Upper lobe of left lung (tissue), 6 donors: ENCODE measurements around the gene CDH11. TPM values are rescaled to one million over a fixed set of nuclear protein-coding genes. Genes with fewer than 3 reads are reported as not detected.

ENCODE experiments used
- ATAC-seq, 2 donors: fragments of 200-7000 bp; cut with Tn5 transposase; one replicate each; pipeline ENCODE4 v1.9.1; 2022; ENCODE audit warnings: mild to moderate bottlenecking in 2 of 2, moderate library complexity in 2 of 2; ENCODE audit not compliant: low FRiP score in 2 of 2
- DNase-seq, 2 donors: peaks; one replicate each; pipeline ENCODE4 v3.0.0-alpha.2; 2019 to 2020
- H3K27ac ChIP-seq, 4 donors: fragments of 200-600 bp; sonication (generic); one replicate each; pipeline ENCODE4 v1.5.1; 2016 to 2019
- H3K27me3 ChIP-seq, 4 donors: fragments of 200-600 bp; sonication (generic); one replicate each; pipeline ENCODE4 v1.5.1; 2017 to 2019
- H3K36me3 ChIP-seq, 4 donors: fragments of 200-600 bp; sonication (generic); one replicate each; pipeline ENCODE4 v1.5.1; 2016 to 2019
- H3K4me1 ChIP-seq, 4 donors: fragments of 200-600 bp; sonication (generic); one replicate each; pipeline ENCODE4 v1.5.1; 2018 to 2019
- H3K4me3 ChIP-seq, 4 donors: fragments of 200-600 bp; sonication (generic); one replicate each; pipeline ENCODE4 v1.5.1; 2017 to 2019; ENCODE audit warnings: mild to moderate bottlenecking in 2 of 4, moderate library complexity in 1 of 4
- H3K9me3 ChIP-seq, 4 donors: fragments of 200-600 bp; sonication (generic); one replicate each; pipeline ENCODE4 v1.5.1; 2018 to 2019
- CTCF ChIP-seq, 6 experiments: fragments of 450-650 bp in 4 of 6; fragments of 200-600 bp in 2 of 6; sonication (generic) in 2 of 6; IDR thresholded peaks; one replicate each; pipeline ENCODE4 v1.5.1; 2016 to 2019; ENCODE audit warnings: antibody characterized with exemption in 6 of 6
- EP300 ChIP-seq, 4 donors: sonication (generic); formaldehyde crosslinking; IDR thresholded peaks; one replicate each; pipeline ENCODE4 v1.5.1; 2017; ENCODE audit warnings: antibody characterized with exemption in 4 of 4, control low read depth in 2 of 4
- POLR2A ChIP-seq, 4 donors: fragments of 450-650 bp; IDR thresholded peaks; one replicate each; pipeline ENCODE4 v1.5.1; 2016 to 2017; ENCODE audit warnings: antibody characterized with exemption in 4 of 4, mild to moderate bottlenecking in 2 of 4
- POLR2AphosphoS5 ChIP-seq, 2 donors: sonication (generic); formaldehyde crosslinking; IDR thresholded peaks; one replicate each; pipeline ENCODE4 v1.5.1; 2017; ENCODE audit warnings: antibody characterized with exemption in 2 of 2
- WGBS, 2 donors: methylation state at CpG; one replicate each; pipeline ENCODE4 v1.1.5; 2017 to 2018; 5-methylcytosine and 5-hydroxymethylcytosine counted together
- total RNA-seq, 6 donors: library from RNA; depleted of rRNA in 4 of 6; stranded (reverse); fragments of >200 nt in 4 of 6; gene quantifications; one replicate each; pipeline versions ENCODE4 v1.1.0 to v1.2.1, GENCODE V29; 2016 to 2021
- donor health status: DM: no; HTN: no; CAD: no; lungs with moderate emphysema.
- donor health status: DM: no; HTN: yes; CAD: no; lungs with severe emphysema.

CDH11 gene, protein sequence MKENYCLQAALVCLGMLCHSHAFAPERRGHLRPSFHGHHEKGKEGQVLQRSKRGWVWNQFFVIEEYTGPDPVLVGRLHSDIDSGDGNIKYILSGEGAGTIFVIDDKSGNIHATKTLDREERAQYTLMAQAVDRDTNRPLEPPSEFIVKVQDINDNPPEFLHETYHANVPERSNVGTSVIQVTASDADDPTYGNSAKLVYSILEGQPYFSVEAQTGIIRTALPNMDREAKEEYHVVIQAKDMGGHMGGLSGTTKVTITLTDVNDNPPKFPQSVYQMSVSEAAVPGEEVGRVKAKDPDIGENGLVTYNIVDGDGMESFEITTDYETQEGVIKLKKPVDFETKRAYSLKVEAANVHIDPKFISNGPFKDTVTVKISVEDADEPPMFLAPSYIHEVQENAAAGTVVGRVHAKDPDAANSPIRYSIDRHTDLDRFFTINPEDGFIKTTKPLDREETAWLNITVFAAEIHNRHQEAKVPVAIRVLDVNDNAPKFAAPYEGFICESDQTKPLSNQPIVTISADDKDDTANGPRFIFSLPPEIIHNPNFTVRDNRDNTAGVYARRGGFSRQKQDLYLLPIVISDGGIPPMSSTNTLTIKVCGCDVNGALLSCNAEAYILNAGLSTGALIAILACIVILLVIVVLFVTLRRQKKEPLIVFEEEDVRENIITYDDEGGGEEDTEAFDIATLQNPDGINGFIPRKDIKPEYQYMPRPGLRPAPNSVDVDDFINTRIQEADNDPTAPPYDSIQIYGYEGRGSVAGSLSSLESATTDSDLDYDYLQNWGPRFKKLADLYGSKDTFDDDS
- 100 to 1,000 TPM in 2 of 6 donors, 10 to 100 TPM in 4; 20.9 to 164 (median 74.2) TPM for total RNA-seq

GRCh38 chr16:65121870-65122723, at the start of gene CDH11:
Gene CDH11, minus strand, starts transcription at chr16:65122063. Its CDS starts 117,194 bp downstream, at chr16:65004869.
- Histone ChIP-seq H3K9me3 (no peaks in the 10 kb centered on the region), H3K27me3 (peaks cover 0 to 13% (median 4%) of the 10 kb centered on the region in 4 donors), H3K4me1 (peaks cover 0 to 31% (median 11%) of the 10 kb centered on the region in 4 donors), H3K4me3 (peak within 1 kb of the TSS; percentile 19 to 56 (median 46)), H3K27ac (peak within 1 kb of the TSS; percentile 83 to 84 (median 84)), H3K36me3 (no peaks in the 10 kb centered on the region)
- DNase-seq (peak in 1 of 2 donors; percentile 90), ATAC-seq (peak; percentile 45 to 72)
- WGBS, 2 donors: 2 to 4% methylated on average over 29 to 43 of the region's 69 CpGs
- TF ChIP-seq POLR2A (IDR thresholded peaks at IDR 0.05): peak in 1 of 4 donors; percentile 22
- TF ChIP-seq POLR2AphosphoS5 (IDR thresholded peaks at IDR 0.05): peak; percentile 29 to 76
- no peak for TF ChIP-seq EP300 (IDR thresholded peaks at IDR 0.05)
- peak in 4 of 6 experiments; percentile 8 to 34 (median 28) for TF ChIP-seq CTCF (IDR thresholded peaks at IDR 0.05)

- TF ChIP-seq POLR2AphosphoS5 (IDR thresholded peaks at IDR 0.05): no peak
- no peak for TF ChIP-seq CTCF (IDR thresholded peaks at IDR 0.05)
- no peak for TF ChIP-seq POLR2A (IDR thresholded peaks at IDR 0.05)
- TF ChIP-seq EP300 (IDR thresholded peaks at IDR 0.05): no peak
- H3K27ac ChIP-seq: no peak overlapping the region
- 46 to 52% methylated on average over 3 of the region's 3 CpGs for WGBS, 2 donors
- H3K4me3 ChIP-seq: no peak overlapping the region
- no peaks in the 10 kb centered on the region for H3K27me3 ChIP-seq
- ATAC-seq: no peak
- no peak for DNase-seq
- no peaks in the 10 kb centered on the region for H3K36me3 ChIP-seq
- no peaks in the 10 kb centered on the region for H3K4me1 ChIP-seq
- no peaks in the 10 kb centered on the region for H3K9me3 ChIP-seq
These were observed 32.5 kb upstream of the CDH11 start for GRCh38 chr16:65154321-65154720.

DNA sequence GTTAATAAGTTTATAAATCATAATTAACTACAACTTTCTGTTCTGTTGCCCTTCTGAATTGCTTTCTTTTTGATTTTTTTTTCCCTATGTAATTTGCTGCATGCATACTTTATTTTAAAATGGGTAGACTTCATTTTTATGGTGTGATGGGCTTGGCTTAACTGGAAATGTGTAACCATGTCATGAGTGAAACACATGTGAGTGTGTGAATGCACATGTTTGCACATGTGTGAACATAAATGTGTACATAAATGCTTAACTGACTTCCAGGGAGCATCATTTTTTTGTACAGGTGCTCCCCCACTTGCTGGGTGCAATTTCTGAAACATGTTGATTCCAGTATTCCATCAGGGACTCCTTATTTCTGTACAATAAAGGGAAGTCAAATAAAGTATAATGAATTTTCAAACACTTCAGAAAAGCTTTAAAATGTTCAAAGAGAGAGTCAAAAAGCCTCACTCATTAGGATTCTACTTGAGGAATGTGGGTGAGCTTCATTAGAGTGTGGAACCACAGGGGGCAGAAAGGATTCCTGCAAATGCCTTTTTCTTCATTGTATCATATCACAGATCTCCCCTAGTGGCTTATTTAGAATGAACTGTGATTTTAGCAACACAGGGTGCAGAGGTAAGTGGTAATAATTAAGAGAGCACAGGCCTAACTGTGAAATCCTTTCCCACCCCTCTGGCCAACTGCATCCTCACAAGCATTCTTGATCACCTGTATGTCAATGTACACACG, 31.7 kb upstream of the CDH11 start:
- Histone ChIP-seq H3K4me1 (no peaks in the 10 kb centered on the region), H3K27me3 (no peaks in the 10 kb centered on the region), H3K36me3 (no peaks in the 10 kb centered on the region), H3K9me3 (no peaks in the 10 kb centered on the region), H3K4me3 (no peak overlapping the region), H3K27ac (no peak overlapping the region)
- WGBS, 2 donors: 59 to 61% methylated on average over 1 of the region's 1 CpG
- DNase-seq (no peak), ATAC-seq (no peak)
- TF ChIP-seq EP300 (IDR thresholded peaks at IDR 0.05): no peak
- TF ChIP-seq POLR2AphosphoS5 (IDR thresholded peaks at IDR 0.05): no peak
- no peak for TF ChIP-seq CTCF (IDR thresholded peaks at IDR 0.05)
- no peak for TF ChIP-seq POLR2A (IDR thresholded peaks at IDR 0.05)

DNA sequence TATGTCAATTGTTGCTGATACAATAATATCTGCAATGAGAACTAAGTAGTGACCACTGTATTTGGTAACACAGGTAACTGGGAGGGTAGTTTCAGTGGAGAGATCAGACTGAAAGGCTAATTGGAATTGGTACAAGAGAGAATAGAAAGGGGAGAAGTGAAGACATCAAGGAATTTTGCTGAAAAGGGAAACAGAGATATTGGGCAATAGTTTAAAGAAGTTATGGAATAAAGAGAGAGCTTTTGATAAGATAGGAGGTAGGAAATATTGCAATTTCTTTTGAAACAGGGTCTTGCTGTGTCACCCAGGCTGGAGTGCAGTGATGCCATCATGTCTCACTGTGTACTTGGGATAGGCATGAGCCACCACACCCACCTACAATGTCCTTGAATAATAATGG, 26.9 kb upstream of the CDH11 start:
- Histone ChIP-seq H3K36me3 (no peaks in the 10 kb centered on the region), H3K4me3 (no peak overlapping the region)
- ATAC-seq: no peak

More for the DNA sequence above, 26.9 kb upstream of the CDH11 start:
- TF ChIP-seq CTCF (IDR thresholded peaks at IDR 0.05) (no peak), POLR2AphosphoS5 (IDR thresholded peaks at IDR 0.05) (no peak), EP300 (IDR thresholded peaks at IDR 0.05) (no peak), POLR2A (IDR thresholded peaks at IDR 0.05) (no peak)
- H3K27ac ChIP-seq: no peak overlapping the region
- no peak for DNase-seq
- H3K4me1 ChIP-seq: no peaks in the 10 kb centered on the region
- no peaks in the 10 kb centered on the region for H3K27me3 ChIP-seq
- H3K9me3 ChIP-seq: no peaks in the 10 kb centered on the region
